Large intestine (tissue), 3 donors: Measurements from ENCODE around the gene EFHD2. TPM values are rescaled to one million over a fixed set of nuclear protein-coding genes. Genes with fewer than 3 reads are reported as not detected.

Source experiments
- DNase-seq, 2 donors: peaks; one replicate each; pipeline versions ENCODE4 v3.0.0 to v3.0.0-alpha.2; 2013
- H3K27ac ChIP-seq: one replicate; pipeline ENCODE4 v1.5.1; 2013; ENCODE audit warnings: low read length
- H3K27me3 ChIP-seq: 2 replicates; pipeline ENCODE4 v1.6.1; 2013; ENCODE audit warnings: low read length; ENCODE audit not compliant: control insufficient read depth, insufficient read depth
- H3K36me3 ChIP-seq: 2 replicates; pipeline ENCODE4 v1.6.1; 2013; ENCODE audit warnings: low read length; ENCODE audit not compliant: control insufficient read depth, insufficient read depth
- H3K4me1 ChIP-seq: one replicate; pipeline ENCODE4 v1.6.1; 2013; ENCODE audit warnings: low read length; ENCODE audit not compliant: control insufficient read depth, insufficient read depth
- H3K4me3 ChIP-seq: one replicate; pipeline ENCODE4 v1.5.1; 2013; ENCODE audit warnings: low read length
- H3K9me3 ChIP-seq: one replicate; pipeline ENCODE4 v1.6.1; 2013; ENCODE audit warnings: mild to moderate bottlenecking, low read depth, low read length, moderate library complexity; ENCODE audit not compliant: control insufficient read depth
- WGBS: methylation state at CpG from one replicate; pipeline ENCODE4 v1.1.5; 2013; ENCODE audit warnings: low lambda C conversion rate; ENCODE audit not compliant: insufficient coverage; 5-methylcytosine and 5-hydroxymethylcytosine counted together
- polyA plus RNA-seq: library from polyadenylated mRNA; unstranded; fragments of 120-200 nt; gene quantifications from one replicate; pipeline ENCODE4 v1.2.1, GENCODE V29; 2013

EFHD2 gene
- polyA plus RNA-seq, 1 donor = 57.2 TPM

- Histone ChIP-seq H3K4me1 (peaks cover 4% of the 10 kb centered on the region), H3K27ac (no peak overlapping the region), H3K9me3 (no peaks in the 10 kb centered on the region), H3K36me3 (no peaks in the 10 kb centered on the region), H3K4me3 (no peak overlapping the region), H3K27me3 (peaks cover 2% of the 10 kb centered on the region)
- no CpG with 5 or more reads among the region's 8 CpGs for WGBS
- DNase-seq = no peak
Observed at GRCh38 chr1:15442119-15442518, 32.4 kb downstream of the EFHD2 start.

GRCh38 chr1:15442759-15443158 is 33.1 kb downstream of the EFHD2 start:
- Histone ChIP-seq H3K27me3 (peaks cover 2% of the 10 kb centered on the region), H3K4me1 (peaks cover 4% of the 10 kb centered on the region), H3K9me3 (no peaks in the 10 kb centered on the region), H3K4me3 (no peak overlapping the region), H3K36me3 (no peaks in the 10 kb centered on the region), H3K27ac (no peak overlapping the region)
- no peak for DNase-seq
- WGBS = no CpG with 5 or more reads among the region's 5 CpGs

GRCh38 chr1:15443281-15443680 is 33.6 kb downstream of the EFHD2 start:
- DNase-seq = no peak
- Histone ChIP-seq H3K36me3 (no peaks in the 10 kb centered on the region), H3K27me3 (peaks cover 2% of the 10 kb centered on the region), H3K27ac (no peak overlapping the region), H3K9me3 (no peaks in the 10 kb centered on the region), H3K4me1 (no peaks in the 10 kb centered on the region), H3K4me3 (no peak overlapping the region)
- WGBS = no CpG with 5 or more reads among the region's 5 CpGs

GRCh38 chr1:15444468-15445389 is 35.0 kb downstream of the EFHD2 start:
- H3K36me3 ChIP-seq = no peaks in the 10 kb centered on the region
- H3K27ac ChIP-seq = no peak overlapping the region

GRCh38 chr1:15445390-15446122 is 35.9 kb downstream of the EFHD2 start:
- Histone ChIP-seq H3K36me3 (no peaks in the 10 kb centered on the region), H3K27ac (no peak overlapping the region), H3K4me1 (no peaks in the 10 kb centered on the region), H3K9me3 (no peaks in the 10 kb centered on the region), H3K27me3 (peaks cover 2% of the 10 kb centered on the region), H3K4me3 (no peak overlapping the region)
- 88% methylated on average over 1 of the region's 14 CpGs for WGBS
- DNase-seq = no peak

More at GRCh38 chr1:15444468-15445389, 35.0 kb downstream of the EFHD2 start:
- Histone ChIP-seq H3K27me3 (peaks cover 2% of the 10 kb centered on the region), H3K4me1 (no peaks in the 10 kb centered on the region), H3K4me3 (no peak overlapping the region), H3K9me3 (no peaks in the 10 kb centered on the region)
- DNase-seq = no peak
- no CpG with 5 or more reads among the region's 17 CpGs for WGBS

- no peaks in the 10 kb centered on the region for H3K4me1 ChIP-seq
- no peak overlapping the region for H3K27ac ChIP-seq
- H3K9me3 ChIP-seq = no peaks in the 10 kb centered on the region
- peaks cover 2% of the 10 kb centered on the region for H3K27me3 ChIP-seq
- no CpG with 5 or more reads among the region's 4 CpGs for WGBS
- no peak overlapping the region for H3K4me3 ChIP-seq
- H3K36me3 ChIP-seq = no peaks in the 10 kb centered on the region
- no peak for DNase-seq
Observed at GRCh38 chr1:15446212-15446611, 36.5 kb downstream of the EFHD2 start.

- H3K4me1 ChIP-seq = no peaks in the 10 kb centered on the region
- no CpG with 5 or more reads among the region's 3 CpGs for WGBS
- H3K9me3 ChIP-seq = no peaks in the 10 kb centered on the region
- no peak for DNase-seq
- H3K27ac ChIP-seq = no peak overlapping the region
- H3K4me3 ChIP-seq = no peak overlapping the region
- peaks cover 2% of the 10 kb centered on the region for H3K27me3 ChIP-seq
- H3K36me3 ChIP-seq = no peaks in the 10 kb centered on the region
Observed at GRCh38 chr1:15448877-15449462, 39.3 kb downstream of the EFHD2 start.

- H3K27ac ChIP-seq = no peak overlapping the region
Observed at GRCh38 chr1:15449567-15449966, 39.9 kb downstream of the EFHD2 start.

GRCh38 chr1:15451014-15451722 is 41.5 kb downstream of the EFHD2 start:
- H3K4me1 ChIP-seq = no peaks in the 10 kb centered on the region
- H3K9me3 ChIP-seq = no peaks in the 10 kb centered on the region
- DNase-seq = no peak
- no peak overlapping the region for H3K27ac ChIP-seq
- H3K4me3 ChIP-seq = no peak overlapping the region
- H3K27me3 ChIP-seq = peaks cover 2% of the 10 kb centered on the region
- no peaks in the 10 kb centered on the region for H3K36me3 ChIP-seq
- no CpG with 5 or more reads among the region's 6 CpGs for WGBS

More at GRCh38 chr1:15449567-15449966, 39.9 kb downstream of the EFHD2 start:
- H3K36me3 ChIP-seq = no peaks in the 10 kb centered on the region
- WGBS = no CpG with 5 or more reads among the region's 3 CpGs
- H3K27me3 ChIP-seq = peaks cover 2% of the 10 kb centered on the region
- no peak overlapping the region for H3K4me3 ChIP-seq
- no peak for DNase-seq
- no peaks in the 10 kb centered on the region for H3K9me3 ChIP-seq
- no peaks in the 10 kb centered on the region for H3K4me1 ChIP-seq

- no peak overlapping the region for H3K27ac ChIP-seq
- DNase-seq = no peak
Observed at GRCh38 chr1:15452216-15452615, 42.5 kb downstream of the EFHD2 start.

More at GRCh38 chr1:15452216-15452615, 42.5 kb downstream of the EFHD2 start:
- Histone ChIP-seq H3K9me3 (no peaks in the 10 kb centered on the region), H3K4me3 (no peak overlapping the region), H3K27me3 (no peaks in the 10 kb centered on the region), H3K4me1 (peaks cover 4% of the 10 kb centered on the region), H3K36me3 (no peaks in the 10 kb centered on the region)
- no CpG with 5 or more reads among the region's 1 CpG for WGBS
